Myocyte (in vitro differentiated cells): ENCODE data around the gene OR6K2. TPM values are rescaled to one million over a fixed set of nuclear protein-coding genes. Genes with fewer than 3 reads are reported as not detected.
"Not testable (repeated sequence)": the region's sequence is repeated elsewhere in the genome, so short reads cannot be mapped to it uniquely, and the experiment has no call there.

Experiments
- DNase-seq: peaks from one replicate; pipeline ENCODE4 v3.0.0-alpha.2; 2012; ENCODE audit warnings: low read depth
- polyA plus RNA-seq: library from polyadenylated mRNA; unstranded; fragments of >200 nt; gene quantifications from one replicate; pipeline ENCODE4 v1.2.1, GENCODE V29; 2012; ENCODE audit warnings: missing spikeins
- total RNA-seq: library from RNA; depleted of rRNA; stranded (reverse); fragments of >200 nt; gene quantifications from 2 replicates; pipeline ENCODE4 v1.2.3, GENCODE V29; 2014

OR6K2 gene, protein sequence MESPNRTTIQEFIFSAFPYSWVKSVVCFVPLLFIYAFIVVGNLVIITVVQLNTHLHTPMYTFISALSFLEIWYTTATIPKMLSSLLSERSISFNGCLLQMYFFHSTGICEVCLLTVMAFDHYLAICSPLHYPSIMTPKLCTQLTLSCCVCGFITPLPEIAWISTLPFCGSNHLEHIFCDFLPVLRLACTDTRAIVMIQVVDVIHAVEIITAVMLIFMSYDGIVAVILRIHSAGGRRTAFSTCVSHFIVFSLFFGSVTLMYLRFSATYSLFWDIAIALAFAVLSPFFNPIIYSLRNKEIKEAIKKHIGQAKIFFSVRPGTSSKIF
- not detected in 2 replicates for total RNA-seq
- polyA plus RNA-seq: not detected

DNA sequence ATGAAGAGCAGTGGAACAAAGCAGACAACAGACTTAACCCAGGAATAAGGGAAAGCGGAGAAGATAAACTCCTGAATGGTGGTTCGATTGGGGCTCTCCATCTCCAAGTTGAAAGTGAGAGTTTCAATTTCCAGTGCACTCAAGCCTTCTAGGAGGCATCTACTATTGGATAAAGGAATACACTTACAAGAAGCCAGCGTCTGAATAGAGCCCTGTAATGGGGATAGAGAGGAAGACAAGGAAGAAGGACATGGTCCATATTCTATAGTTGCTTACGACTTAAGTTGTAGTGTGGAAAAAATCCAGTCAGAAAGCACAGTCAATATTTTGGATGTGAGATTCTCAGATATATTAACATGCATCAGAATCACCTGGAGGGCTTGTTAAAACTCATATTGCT lies at the start of gene OR6K2:
OR6K2 (minus strand) TSS at position 101 of the 400 bp plus-strand sequence; CDS start at position 101, 0 bp downstream.
- no peak for DNase-seq

DNA sequence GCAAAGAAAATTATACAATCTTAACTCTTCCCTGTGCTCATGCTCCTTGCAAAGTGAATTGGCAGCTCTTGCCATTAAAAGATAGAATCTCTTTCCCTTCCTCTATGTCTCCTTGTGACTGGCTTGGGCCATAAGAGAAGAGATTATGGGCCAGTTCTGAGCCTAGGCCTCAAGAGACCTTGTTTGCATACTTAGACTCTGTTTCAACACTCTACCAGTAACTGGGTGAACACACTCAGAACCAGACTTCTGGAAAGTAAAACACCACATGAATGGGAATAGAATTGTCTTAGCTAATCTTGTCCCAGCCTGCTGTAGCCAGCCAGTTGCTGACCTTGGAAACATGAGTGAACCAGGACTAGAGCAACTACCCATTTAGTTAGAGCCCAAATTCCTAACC lies 35.4 kb upstream of the OR6K2 start:
- DNase-seq: no peak

DNA sequence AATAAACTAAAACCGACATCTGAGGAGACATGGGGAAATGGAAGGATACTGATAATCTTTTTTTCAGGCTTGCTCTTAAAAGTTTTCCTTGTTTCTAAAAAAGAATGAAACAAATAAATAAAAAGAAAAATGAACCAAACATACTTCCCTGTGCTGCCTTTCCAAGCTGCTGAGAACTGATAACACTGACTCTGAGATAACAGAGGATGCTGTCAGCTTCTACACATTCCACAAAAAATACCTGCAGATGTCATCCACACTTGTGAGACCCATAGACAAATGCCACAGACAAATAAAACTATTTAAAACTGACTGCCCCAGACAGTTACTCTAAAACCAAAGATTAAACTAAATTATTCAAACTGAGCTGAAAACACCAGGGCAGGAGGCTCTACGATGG lies 32.1 kb upstream of the OR6K2 start:
- no peak for DNase-seq

DNA sequence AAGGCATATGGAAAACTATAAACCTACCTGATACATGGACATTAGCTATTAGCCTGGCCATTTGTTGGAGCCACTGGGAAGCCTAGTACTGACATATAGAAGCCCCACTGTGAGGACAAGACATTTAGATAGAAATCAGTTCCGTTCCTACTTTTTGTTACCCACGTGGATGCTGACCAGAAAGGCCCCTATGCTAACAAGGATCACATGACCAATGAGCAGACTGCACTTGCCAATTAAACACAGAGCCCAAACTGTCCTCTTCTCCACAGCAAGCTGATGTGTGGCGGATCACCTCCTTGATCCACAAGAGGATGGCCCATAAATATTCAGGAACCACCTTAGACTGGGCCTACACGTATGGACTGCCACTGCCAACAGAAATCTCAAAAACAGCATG lies 31.3 kb upstream of the OR6K2 start:
- DNase-seq: no peak

DNA sequence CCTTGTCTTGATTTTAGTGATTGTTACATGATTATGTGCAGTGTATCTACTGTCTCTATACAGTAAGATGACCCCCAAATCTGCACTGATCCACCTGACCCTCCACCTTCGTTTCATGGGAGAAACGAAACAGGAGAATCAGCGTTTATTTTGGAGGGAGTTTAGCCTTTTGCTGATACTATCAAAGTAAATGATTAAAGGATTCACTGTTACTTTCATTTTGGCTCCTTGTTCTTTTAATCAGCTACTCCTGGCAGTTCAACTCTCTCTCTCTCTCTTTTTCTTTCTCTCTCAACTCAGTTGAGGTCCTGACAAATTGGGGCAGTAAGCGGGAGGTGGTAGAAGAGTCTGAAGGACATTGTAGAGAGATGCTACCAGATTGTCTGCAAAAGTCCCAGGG lies 30.0 kb upstream of the OR6K2 start:
- DNase-seq: no peak

DNA sequence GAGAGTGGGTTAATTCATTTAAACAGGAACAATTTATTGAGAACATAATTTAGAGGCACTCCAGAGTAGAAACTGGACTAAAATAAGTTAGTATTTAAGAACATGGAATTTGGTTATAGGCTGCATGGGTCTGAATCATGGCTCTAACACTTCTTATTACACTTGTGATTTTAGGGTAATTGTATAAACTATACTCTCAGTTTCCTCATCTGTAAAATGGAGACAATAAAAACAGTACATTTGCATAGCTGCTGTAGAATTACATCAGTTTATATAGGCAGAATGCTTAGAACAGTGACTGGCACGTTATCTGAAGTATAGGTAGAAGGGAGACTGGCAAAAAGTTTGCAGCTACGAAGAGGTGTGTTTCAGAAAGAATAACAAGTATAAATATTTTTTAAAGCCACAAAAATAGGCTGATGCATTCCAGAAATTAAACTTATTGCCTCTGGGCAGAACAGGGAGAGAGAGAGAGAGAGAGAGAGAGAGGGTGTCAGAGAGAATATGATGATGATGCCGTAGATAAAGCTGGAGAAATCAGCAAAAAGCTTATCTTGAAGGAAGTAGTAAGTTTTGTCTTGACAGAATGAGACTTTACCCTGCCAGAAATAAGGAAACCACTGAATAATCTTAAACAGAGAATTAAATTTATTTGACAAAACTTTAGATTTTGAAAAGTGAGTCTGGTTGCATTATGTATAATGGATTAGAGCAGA lies 28.2 kb upstream of the OR6K2 start:
- DNase-seq: no peak

DNA sequence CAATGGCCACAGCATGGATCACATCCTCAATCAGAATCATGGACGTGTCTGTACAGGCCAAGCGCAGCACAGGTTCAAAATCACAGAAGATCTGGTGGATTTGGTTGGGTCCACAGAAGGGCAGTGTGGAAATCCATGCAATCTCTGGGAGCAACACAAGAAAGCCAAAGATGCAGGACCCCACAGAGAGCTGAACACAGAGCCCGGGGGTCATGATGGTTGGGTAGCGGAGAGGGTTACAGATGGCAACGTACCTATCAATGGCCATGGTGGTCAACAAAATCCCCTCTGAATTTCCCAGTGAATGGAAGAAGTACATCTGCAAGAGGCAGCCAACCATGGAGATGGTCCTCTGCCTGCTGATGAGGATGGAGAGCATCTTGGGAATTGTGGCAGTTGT lies 24.0 kb upstream of the OR6K2 start:
- no peak for DNase-seq

DNA sequence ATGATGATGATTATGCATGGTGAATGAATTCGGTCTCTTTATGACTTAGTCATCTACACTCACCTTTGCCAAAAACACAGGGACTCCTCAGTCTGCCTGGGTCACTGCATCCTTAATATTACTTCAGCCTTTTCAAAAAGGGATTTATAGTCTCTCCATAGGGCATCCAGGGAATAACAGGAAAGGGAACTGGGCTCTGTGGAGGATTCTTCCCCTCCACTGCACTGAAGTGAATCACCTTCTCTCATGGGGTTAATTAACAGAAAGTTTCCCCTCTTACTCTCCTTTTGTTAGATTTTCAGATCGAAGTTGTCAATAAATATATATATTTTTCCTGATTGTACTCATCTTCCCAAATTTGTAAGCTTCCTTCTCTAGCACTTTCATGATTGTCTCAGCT lies 20.2 kb upstream of the OR6K2 start, which contains the start of gene OR6K3:
OR6K3 (minus strand) TSS at position 101 of the 400 bp plus-strand sequence. CDS start 2,605 bp downstream, outside the sequence.
- no peak for DNase-seq

DNA sequence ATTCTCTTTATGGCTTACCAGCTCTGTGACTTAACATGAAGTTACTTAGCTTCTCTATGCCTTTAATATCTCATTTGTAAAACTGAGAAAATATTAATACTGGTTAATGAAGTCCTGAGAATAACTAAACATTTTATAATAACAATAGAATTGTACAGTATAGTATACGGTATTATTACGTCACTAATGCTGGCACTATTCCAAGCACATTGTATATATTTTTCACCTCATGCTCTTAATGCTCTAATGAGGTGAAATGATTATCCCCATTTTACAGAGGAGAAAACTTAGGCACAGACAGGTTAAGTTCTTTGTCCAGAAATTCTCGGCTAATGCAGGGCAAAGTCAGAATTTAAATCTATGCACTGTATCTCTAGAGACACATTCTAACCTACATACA lies 19.2 kb upstream of the OR6K2 start:
- DNase-seq: no peak

DNA sequence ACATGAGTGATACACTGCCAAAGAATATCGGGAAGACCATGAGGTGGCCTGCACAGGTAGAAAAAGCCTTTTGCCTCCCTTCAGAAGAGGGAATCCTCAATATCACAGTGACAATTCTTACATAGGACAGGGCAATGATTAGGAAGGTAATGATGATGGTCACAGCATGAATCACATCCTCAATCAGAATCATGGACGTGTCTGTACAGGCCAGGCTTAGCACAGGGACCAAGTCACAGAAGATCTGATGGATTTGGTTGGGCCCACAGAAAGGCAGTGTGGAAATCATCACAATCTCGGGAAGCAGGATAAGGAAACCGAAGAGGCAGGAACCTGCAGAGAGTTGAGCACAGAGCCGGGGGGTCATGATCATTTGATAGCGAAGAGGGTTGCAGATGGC lies 16.9 kb upstream of the OR6K2 start:
- DNase-seq: no peak

DNA sequence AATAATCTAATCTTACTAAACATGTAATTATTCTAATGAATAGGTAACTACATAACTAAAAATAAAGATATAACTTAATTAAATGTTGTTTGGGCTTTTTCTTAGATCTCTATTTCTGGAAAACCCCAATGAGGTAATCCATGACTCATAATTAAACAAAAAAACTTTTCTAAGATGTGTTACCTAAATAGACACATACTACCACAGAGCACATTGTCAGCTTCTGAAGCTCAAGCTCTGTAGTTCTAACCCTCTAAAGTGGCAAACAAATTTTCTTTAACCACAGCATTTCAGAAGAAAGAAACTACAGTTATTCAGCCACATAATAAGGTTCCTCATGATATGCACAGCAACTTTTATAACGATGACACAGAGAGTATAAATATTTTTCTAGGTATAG lies 15.9 kb upstream of the OR6K2 start:
- DNase-seq: no peak

DNA sequence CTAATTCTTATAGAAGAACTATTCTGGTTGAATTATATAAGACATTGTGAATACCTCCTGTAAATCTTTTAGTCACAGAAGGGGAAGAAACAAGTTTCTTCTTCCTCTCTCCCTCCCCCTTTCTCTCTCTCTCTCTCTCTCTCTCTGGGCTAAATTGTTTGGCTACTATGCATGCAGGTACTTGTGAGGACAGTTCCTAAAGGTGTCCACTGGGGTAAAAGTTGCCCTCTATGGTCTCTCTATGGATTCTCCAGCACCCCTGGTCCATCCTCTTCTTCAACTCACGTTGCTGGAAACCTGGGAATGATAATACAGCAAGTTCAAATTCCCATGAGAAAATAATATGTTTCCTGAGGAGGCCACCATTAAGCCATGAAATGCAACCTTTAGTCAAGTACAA lies 14.3 kb upstream of the OR6K2 start:
- no peak for DNase-seq

DNA sequence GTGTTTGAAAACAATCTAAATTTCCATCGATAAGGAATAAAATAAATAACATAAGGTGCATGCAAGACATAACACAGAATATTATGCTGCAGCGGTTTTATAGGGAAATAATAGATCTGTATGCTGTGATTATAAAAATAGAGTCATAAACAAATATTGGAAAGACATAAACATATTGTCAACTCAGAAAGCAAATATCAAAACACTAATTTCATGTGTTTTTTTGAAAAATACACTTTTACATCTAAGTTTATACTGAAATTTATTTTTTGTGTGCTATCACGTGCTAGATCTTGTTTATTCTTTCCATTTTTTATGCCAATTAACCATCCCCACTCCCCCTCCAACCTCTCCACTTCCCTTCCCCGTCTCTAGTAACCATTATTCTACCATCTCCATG lies 10.6 kb upstream of the OR6K2 start:
- no peak for DNase-seq

DNA sequence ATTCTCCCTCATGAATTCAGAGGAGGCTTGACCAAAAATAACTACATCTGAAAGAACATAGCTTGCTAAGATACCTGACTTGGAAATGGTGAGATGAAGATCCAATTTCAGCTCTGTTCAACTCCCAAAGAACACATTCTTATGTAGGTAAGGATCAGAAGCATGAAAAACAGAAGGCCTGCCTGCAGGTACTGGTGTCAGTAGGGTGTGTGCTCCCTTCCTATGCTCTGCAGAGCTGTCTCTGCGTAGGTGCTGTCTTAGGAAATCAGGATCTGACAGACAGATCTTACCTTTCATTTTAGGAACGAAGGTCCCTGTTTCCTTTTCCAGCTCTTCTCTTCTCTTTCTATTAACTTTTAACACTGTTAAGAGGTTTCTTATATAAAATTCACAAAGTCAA lies 5.6 kb upstream of the OR6K2 start:
- no peak for DNase-seq

DNA sequence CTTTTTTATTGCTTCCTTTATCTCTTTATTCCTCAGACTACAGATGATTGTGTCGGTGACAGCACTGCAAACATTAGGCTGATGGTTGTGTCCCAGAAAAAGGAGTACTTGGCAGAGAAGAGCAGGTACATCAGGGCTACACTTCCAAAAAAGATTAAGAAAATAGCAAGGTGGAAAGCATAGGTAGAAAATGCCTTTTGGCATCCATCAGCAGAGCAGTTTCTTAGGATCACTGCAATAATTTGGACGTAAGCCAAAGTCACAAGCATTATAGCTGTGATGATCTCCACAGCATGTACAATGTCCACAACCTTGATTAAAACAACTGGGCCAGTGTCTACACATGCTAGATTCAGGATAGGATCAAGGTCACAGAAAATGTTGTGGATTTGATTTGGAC lies 5.9 kb downstream of the OR6K2 start:
- no peak for DNase-seq

DNA sequence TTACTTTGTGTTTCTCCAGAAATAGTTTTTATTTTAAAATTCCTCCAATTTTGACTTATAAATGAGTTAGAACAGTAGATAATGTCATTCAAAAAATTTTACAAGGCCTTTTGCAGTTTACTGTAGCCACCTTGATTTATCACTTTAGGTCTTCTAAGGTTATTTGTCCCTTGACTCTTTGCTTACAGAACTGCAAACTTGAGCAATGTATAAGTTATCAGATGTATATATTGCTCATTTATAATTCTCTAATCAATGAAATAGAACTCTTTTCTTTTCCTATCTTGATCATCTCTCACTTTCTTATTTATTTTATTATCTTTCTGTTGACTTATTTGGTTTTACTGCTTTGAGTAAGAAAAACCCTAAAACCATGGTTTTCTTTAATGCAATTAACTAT lies 8.1 kb downstream of the OR6K2 start:
- no peak for DNase-seq

DNA sequence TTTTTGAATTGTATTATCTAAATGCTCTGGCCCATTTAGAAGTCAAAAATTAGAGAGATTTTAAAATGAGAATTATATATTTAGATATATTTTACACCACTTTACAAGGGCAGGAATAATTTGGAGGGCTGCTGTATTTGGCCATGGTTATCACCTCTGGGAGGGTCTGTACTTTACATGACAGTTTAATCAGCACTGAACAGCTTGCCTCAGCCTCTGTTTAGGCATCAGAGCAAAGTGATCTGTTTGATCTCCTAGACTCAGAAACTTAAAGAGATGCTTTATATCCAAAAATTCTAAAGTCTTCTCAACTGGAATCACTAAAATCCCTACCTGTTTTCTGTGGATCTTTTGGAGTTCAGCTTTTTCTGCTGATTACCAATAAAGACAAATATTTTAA lies 8.5 kb downstream of the OR6K2 start:
- no peak for DNase-seq

DNA sequence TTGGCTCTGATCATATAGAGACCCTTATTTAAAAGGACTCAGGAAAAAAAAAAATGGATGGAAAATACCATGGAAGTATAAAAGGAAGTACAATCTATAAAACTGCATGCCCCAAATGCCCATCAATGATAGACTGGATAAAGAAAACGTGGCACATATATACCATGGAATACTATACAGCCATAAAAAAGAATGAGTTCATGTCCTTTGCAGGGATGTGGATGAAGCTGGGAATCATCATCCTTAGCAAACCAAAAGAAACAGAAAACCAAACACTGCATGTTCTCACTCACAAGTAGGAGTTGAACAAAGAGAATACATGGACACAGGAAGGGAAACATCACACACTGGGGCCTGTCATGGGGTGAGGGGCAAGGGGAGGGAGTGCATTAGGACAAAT lies 9.3 kb downstream of the OR6K2 start:
- DNase-seq: not testable (repeated sequence)

DNA sequence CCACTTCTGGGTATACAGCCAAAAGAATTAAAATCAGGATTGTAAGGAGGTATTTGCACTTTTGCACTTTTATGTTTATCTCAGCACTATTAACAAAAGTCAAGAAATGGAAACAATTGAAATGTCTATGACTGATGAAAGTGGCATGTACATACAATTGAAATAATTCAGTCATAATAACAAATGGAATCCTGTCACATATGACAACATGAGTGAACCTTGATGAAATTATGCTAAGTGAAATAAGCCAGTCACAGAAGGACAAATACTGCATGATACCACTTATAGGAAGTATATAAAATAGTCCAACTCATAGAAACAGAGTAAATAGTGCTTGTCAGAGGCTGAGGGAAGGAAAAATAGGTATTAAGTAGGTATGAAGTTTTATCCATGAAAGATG lies 10.6 kb downstream of the OR6K2 start:
- DNase-seq: no peak

DNA sequence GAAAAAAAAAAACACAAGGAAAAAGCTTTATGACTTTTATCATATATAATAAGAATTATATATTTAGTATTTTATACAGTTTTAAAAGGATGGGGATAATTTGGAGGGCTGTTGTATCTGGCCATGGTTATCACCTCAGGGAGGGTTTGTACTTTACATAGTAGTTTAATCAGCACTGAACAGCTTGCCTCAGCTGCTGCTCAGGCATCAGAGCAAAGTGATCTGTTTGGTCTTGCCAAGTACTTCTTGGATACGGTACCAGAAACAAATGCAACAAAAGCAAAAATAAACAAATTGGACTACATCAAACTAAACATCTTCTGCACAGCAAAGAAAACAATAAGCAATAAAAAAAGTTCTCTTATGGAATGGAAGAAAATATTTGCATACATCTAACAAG lies 11.3 kb downstream of the OR6K2 start:
- DNase-seq: no peak

DNA sequence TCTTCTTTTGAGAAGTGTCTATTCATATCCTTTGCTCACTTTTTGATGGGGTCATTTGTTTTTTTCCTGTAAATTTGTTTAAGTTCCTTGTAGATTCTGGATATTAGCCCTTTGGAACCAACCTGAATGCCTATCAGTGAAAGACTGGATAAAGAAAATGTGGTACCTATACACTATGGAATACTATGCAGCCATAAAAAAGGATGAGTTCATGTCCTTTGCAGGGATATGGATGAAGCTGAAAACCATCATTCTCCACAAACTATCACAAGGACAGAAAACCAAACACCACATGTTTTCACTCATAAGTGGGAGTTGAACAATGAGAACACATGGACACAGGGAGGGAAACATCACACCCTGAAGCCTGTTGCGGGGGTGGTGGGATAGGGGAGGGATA lies 12.1 kb downstream of the OR6K2 start:
- not testable (repeated sequence) for DNase-seq

DNA sequence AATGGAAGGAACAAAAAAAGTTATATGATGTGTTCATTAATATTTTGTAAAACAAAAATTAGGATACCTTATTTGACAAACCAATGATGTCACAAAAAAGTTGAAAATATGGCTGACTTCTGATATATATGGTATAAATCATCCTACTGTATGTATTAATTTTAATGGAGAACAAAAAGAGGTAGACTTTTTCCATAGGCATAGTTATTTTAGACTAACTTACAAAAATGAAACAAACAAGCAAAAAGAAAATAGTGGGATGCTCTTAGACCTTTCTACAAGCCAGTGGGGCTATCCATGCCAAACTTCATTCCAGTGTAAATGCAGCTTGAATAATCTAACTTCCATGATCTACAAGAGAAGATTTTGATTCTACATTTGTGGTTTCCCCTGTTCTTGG lies 13.4 kb downstream of the OR6K2 start:
- no peak for DNase-seq
